ENCODE measurements around the gene PDCL3. TPM values are rescaled to one million over a fixed set of nuclear protein-coding genes. Genes with fewer than 3 reads are reported as not detected.

Gene PDCL3
- total RNA-seq, 2 donors from 2014 or later, result 16.6 to 27.2 TPM

DNA sequence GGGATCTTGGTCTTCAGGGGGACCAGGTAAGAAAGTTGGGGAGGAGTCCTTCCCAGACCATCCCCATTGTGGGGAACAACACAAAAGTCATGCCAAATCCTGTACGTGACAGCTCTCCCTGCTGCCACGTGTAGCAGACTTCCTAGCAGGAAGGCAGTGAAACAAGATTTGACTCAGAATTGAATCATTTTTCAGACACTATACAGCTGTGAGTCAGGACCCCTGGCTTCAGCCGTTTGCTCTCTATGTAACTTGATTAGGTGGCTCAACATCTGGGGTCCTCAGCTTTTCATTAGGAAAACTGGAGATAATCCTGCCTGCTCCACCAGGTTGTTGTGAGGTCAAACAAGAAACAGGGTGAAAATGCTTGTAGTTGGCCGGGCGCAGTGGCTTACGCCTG, 32.9 kb upstream of the PDCL3 start:
- intact Hi-C loops (cut with DNase I), result no loop called here
- no peak for TF ChIP-seq POLR2A (IDR thresholded peaks at IDR 0.05)
- TF ChIP-seq, protein P1, sequence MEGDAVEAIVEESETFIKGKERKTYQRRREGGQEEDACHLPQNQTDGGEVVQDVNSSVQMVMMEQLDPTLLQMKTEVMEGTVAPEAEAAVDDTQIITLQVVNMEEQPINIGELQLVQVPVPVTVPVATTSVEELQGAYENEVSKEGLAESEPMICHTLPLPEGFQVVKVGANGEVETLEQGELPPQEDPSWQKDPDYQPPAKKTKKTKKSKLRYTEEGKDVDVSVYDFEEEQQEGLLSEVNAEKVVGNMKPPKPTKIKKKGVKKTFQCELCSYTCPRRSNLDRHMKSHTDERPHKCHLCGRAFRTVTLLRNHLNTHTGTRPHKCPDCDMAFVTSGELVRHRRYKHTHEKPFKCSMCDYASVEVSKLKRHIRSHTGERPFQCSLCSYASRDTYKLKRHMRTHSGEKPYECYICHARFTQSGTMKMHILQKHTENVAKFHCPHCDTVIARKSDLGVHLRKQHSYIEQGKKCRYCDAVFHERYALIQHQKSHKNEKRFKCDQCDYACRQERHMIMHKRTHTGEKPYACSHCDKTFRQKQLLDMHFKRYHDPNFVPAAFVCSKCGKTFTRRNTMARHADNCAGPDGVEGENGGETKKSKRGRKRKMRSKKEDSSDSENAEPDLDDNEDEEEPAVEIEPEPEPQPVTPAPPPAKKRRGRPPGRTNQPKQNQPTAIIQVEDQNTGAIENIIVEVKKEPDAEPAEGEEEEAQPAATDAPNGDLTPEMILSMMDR (IDR thresholded peaks at IDR 0.05), result no peak
- no peak for TF ChIP-seq POLR2AphosphoS5 (IDR thresholded peaks at IDR 0.05)
- no peak for DNase-seq (ENCODE audit: low spot score)
- H3K27me3 ChIP-seq (replicated peaks; ENCODE audit: insufficient read depth), result no peaks in the 10 kb centered on the region
- H3K4me1 ChIP-seq (replicated peaks), result no peaks in the 10 kb centered on the region
- H3K27ac ChIP-seq, result no peak overlapping the region
- no peaks in the 10 kb centered on the region for H3K9me3 ChIP-seq
- WGBS, result 74% methylated on average over 6 of the region's 6 CpGs
- H3K36me3 ChIP-seq, result no peaks in the 10 kb centered on the region
- no peak overlapping the region for H3K4me3 ChIP-seq

DNA sequence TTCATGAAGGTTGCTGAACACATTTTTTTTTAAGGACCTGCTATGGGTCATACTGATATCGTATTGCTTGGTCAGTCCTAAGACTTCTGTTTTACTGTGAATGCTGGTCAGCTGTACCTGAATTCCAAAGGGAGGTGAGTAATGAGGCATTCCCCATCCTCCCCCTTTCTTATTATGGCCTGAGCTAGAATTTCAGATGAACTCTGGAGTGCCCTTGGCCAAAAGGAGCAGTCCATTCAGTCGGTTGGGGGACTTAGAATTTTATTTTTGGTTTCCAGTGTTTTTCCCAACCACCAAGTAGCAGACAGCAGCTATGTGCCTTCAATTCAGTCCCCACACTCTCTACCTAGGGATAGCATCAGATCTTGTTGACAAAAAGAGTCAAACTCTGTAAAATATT, 26.9 kb upstream of the PDCL3 start:
- no peaks in the 10 kb centered on the region for H3K9me3 ChIP-seq
- no peaks in the 10 kb centered on the region for H3K36me3 ChIP-seq
- DNase-seq (ENCODE audit: low spot score), result no peak
- no peak for TF ChIP-seq POLR2AphosphoS5 (IDR thresholded peaks at IDR 0.05)
- TF ChIP-seq, protein P1 (IDR thresholded peaks at IDR 0.05), result no peak
- TF ChIP-seq POLR2A (IDR thresholded peaks at IDR 0.05), result no peak
- no peak overlapping the region for H3K27ac ChIP-seq
- no peaks in the 10 kb centered on the region for H3K4me1 ChIP-seq (replicated peaks)
- H3K4me3 ChIP-seq, result no peak overlapping the region
- intact Hi-C loops (cut with DNase I), result no loop called here
- no peaks in the 10 kb centered on the region for H3K27me3 ChIP-seq (replicated peaks; ENCODE audit: insufficient read depth)
- 71% methylated on average over 2 of the region's 2 CpGs for WGBS

DNA sequence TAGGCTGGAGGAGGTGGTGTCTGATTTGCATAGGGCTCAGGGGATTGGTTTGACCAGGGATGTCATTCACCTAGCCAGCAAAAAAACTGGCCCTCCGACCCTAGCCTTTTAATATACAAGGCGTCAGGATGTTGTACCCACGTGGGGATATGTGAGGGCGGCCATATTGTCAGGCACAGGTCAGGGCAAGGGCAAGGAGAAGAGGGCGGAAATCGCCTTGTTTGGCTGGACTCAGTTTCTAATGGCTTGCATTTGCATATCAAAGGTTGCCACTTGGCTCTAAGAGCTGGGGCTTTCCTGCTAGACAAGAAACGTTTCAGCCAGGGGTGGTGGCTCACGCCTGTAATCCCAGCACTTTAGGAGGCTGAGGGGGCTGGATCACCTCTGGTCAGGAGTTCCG, 24.9 kb upstream of the PDCL3 start:
- no peak for DNase-seq (ENCODE audit: low spot score)

DNA sequence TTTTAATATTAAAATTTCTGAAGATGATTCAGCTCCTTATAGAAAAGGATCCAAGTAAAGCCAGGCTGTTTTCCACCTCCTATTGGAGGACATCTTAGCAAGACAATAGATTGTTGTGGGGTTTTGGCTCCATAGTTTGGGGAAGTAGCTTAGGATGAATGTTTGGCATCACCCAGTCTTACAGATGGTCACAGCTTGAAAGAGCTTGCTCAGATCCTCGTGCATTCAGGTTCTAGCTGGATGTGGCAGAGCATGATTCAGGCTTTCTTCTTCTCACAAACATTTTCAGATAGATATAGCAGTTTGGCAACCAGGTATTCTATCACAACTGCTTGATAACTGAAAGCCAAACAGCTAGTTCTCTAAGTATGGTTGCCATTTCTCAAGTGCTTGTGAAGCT, 23.6 kb upstream of the PDCL3 start:
- Histone ChIP-seq H3K27me3 (replicated peaks; ENCODE audit: insufficient read depth) (no peaks in the 10 kb centered on the region), H3K27ac (no peak overlapping the region), H3K36me3 (no peaks in the 10 kb centered on the region), H3K4me1 (replicated peaks) (no peaks in the 10 kb centered on the region), H3K9me3 (no peaks in the 10 kb centered on the region), H3K4me3 (no peak overlapping the region)
- WGBS, result 85% methylated on average over 1 of the region's 1 CpG
- DNase-seq (ENCODE audit: low spot score), result no peak
- intact Hi-C loops (cut with DNase I), result no loop called here
- TF ChIP-seq POLR2AphosphoS5 (IDR thresholded peaks at IDR 0.05), result no peak
- TF ChIP-seq, protein P1 (IDR thresholded peaks at IDR 0.05), result no peak
- no peak for TF ChIP-seq POLR2A (IDR thresholded peaks at IDR 0.05)

More for the DNA sequence above, 24.9 kb upstream of the PDCL3 start:
- 66% methylated on average over 9 of the region's 9 CpGs for WGBS
- H3K4me1 ChIP-seq (replicated peaks), result no peaks in the 10 kb centered on the region
- intact Hi-C loops (cut with DNase I), result no loop called here
- H3K27me3 ChIP-seq (replicated peaks; ENCODE audit: insufficient read depth), result no peaks in the 10 kb centered on the region
- no peak overlapping the region for H3K27ac ChIP-seq
- no peaks in the 10 kb centered on the region for H3K36me3 ChIP-seq
- H3K9me3 ChIP-seq, result no peaks in the 10 kb centered on the region
- H3K4me3 ChIP-seq, result no peak overlapping the region
- no peak for TF ChIP-seq POLR2A (IDR thresholded peaks at IDR 0.05)
- no peak for TF ChIP-seq POLR2AphosphoS5 (IDR thresholded peaks at IDR 0.05)
- TF ChIP-seq, protein P1 (IDR thresholded peaks at IDR 0.05), result no peak

DNA sequence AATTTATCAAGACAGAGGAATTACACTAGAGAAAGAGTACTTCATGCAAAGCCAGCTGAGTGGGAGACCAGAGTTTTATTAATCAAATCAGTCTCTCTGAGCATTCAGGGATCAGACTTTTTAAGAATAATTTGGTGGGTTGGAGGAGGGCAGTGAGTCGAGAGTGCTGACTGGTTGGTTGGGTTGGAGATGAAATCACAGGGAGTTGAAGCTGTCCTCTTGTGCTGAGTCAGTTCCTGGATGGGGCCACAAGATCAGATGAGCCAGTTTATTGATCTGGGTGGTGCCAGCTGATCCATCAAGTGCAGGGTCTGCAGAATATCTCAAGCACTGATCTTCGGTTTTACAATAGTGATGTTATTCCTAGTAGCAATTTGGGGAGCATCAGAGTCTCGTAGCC, 21.4 kb upstream of the PDCL3 start:
- Histone ChIP-seq H3K36me3 (no peaks in the 10 kb centered on the region), H3K4me1 (replicated peaks) (no peaks in the 10 kb centered on the region), H3K9me3 (no peaks in the 10 kb centered on the region), H3K4me3 (no peak overlapping the region), H3K27me3 (replicated peaks; ENCODE audit: insufficient read depth) (no peaks in the 10 kb centered on the region), H3K27ac (no peak overlapping the region)
- WGBS, result 87% methylated on average over 3 of the region's 3 CpGs
- intact Hi-C loops (cut with DNase I), result no loop called here
- DNase-seq (ENCODE audit: low spot score), result no peak
- TF ChIP-seq POLR2AphosphoS5 (IDR thresholded peaks at IDR 0.05) (no peak), POLR2A (IDR thresholded peaks at IDR 0.05) (no peak)
- TF ChIP-seq, protein P1 (IDR thresholded peaks at IDR 0.05), result no peak

All from prostate gland (tissue), 2 donors.